Fibroblast of mammary gland (primary cell): ENCODE results near the gene DUSP16.

Experiments used
- DNase-seq: peaks from one replicate; pipeline ENCODE4 v3.0.0-alpha.2; 2010; ENCODE audit warnings: low read depth
- H3K4me3 ChIP-seq: 2 replicates; pipeline ENCODE4 v1.5.1; 2011; ENCODE audit warnings: low read depth, mild to moderate bottlenecking, low read length, moderate library complexity; ENCODE audit not compliant: control insufficient read depth
- TF ChIP-seq, protein P1 (sequence below): conservative IDR thresholded peaks from 2 replicates; pipeline ENCODE4 v1.5.1; 2011; ENCODE audit warnings: low read depth, low read length, inconsistent platforms; ENCODE audit not compliant: control insufficient read depth, insufficient read depth

DUSP16 gene

GRCh38 chr12:12511021-12511783, 51.5 kb downstream of the DUSP16 start:
- TF ChIP-seq, protein P1, sequence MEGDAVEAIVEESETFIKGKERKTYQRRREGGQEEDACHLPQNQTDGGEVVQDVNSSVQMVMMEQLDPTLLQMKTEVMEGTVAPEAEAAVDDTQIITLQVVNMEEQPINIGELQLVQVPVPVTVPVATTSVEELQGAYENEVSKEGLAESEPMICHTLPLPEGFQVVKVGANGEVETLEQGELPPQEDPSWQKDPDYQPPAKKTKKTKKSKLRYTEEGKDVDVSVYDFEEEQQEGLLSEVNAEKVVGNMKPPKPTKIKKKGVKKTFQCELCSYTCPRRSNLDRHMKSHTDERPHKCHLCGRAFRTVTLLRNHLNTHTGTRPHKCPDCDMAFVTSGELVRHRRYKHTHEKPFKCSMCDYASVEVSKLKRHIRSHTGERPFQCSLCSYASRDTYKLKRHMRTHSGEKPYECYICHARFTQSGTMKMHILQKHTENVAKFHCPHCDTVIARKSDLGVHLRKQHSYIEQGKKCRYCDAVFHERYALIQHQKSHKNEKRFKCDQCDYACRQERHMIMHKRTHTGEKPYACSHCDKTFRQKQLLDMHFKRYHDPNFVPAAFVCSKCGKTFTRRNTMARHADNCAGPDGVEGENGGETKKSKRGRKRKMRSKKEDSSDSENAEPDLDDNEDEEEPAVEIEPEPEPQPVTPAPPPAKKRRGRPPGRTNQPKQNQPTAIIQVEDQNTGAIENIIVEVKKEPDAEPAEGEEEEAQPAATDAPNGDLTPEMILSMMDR, result no peak
- H3K4me3 ChIP-seq, result no peak overlapping the region
- DNase-seq, result no peak

DNA sequence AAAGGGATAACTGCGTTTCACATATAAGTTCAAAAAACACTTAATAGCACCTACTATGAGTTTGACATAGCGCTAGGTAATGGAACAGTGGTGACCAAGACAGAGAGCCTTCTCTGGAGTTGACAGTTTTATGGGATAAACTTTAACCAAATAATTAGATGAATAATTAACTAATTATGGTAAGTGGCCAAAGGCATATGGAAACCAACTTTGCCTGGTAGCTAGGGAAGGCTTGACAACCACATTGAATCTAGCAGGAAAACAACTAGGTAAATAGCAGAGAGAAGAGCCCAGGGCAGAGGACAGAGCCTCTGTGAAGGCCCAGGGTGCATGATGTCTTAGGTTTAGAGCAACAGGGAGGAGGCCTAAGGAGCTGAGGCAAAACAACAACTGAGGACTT, 52.1 kb downstream of the DUSP16 start:
- DNase-seq, result no peak
- no peak overlapping the region for H3K4me3 ChIP-seq
- TF ChIP-seq, protein P1, result no peak

DNA sequence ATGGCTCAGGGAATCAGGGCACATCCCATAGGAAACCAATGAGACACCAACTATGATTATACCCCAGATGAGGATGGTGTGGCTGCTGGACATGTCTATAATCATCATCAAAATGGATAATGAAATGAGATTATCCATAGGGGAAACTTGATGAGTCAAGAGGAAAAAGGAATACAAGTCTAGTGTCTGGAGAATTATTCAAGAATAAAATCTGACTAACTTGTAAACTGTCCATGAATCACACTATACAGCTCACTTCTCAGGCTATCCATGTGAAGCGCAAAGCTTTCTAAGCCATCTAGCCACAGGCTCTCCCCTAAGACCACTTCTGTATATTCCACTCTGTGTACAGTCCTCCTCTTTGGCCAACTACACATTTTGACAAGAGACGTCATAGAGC, 52.5 kb downstream of the DUSP16 start:
- DNase-seq, result peak; percentile 83

GRCh38 chr12:12508612-12509011, 54.1 kb downstream of the DUSP16 start:
- TF ChIP-seq, protein P1, result no peak
- no peak overlapping the region for H3K4me3 ChIP-seq
- peak; percentile 77 for DNase-seq

More for the DNA sequence above, 52.5 kb downstream of the DUSP16 start:
- TF ChIP-seq, protein P1, result no peak
- no peak overlapping the region for H3K4me3 ChIP-seq

GRCh38 chr12:12507121-12507520, 55.5 kb downstream of the DUSP16 start:
- no peak for DNase-seq
- H3K4me3 ChIP-seq, result no peak overlapping the region

GRCh38 chr12:12506496-12506890, 56.2 kb downstream of the DUSP16 start:
- peak; percentile 67 for DNase-seq
- TF ChIP-seq, protein P1, result no peak
- H3K4me3 ChIP-seq, result no peak overlapping the region

More at GRCh38 chr12:12507121-12507520, 55.5 kb downstream of the DUSP16 start:
- TF ChIP-seq, protein P1, result no peak
